Measurements from ENCODE around the gene DLG2.
"Not testable (repeated sequence)": the region's sequence is repeated elsewhere in the genome, so short reads cannot be mapped to it uniquely, and the experiment has no call there.

DLG2 gene

DNA sequence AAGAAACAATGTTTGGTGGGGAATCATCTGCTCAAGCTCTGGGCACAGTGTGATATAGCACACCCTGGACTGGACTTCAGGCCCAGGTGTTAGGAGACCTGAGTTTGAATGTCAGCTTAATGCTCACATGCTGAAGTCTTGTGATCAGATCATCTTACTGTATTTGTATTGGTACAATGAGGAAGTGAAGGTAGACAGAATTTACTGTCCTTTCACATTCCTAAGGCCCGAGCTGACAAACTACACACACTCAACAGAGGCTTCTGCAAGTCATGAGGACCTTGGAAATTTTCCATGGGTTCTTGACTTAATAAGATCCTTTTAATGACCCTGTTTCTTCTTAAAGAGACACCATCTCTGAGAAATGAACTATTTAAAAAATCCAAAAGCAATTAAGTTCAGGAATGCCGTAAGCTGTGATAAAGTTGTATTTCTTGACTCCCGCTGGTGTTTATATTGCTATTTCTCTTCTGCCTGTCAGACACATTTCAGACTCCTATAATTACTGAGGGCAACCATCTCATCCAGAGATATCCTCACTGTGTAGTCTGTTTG, 802.0 kb downstream of the DLG2 start:
- Mint-ChIP-seq H3K4me1 (no peaks in the 10 kb centered on the region), H3K4me3 (no peak overlapping the region), H3K27ac (no peak overlapping the region), H3K27me3 (no peaks in the 10 kb centered on the region), H3K9me3 (peaks cover 4% of the 10 kb centered on the region), H3K36me3 (no peaks in the 10 kb centered on the region)

DNA sequence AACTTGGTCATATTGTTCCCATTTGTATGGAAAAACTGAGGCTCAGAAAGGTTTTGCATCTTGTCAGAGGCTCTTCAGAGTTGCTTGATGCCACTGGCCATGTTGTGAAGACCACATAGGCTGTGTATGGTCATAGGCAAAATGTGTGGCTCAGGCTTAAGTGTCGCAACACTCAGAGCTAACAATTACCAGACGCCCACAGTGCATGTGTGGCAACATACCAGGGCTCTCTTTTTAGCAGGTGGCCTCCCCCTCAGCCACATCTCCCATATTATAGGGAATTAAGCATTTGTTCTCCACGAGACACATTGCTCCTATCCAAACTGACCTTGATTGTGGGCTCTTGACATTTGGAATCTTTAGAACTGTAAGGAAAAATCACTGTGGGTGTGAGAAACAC, 802.5 kb downstream of the DLG2 start:
- H3K4me3 Mint-ChIP-seq = no peak overlapping the region
- H3K9me3 Mint-ChIP-seq = peaks cover 4% of the 10 kb centered on the region
- H3K27me3 Mint-ChIP-seq = no peaks in the 10 kb centered on the region
- H3K36me3 Mint-ChIP-seq = no peaks in the 10 kb centered on the region
- no peaks in the 10 kb centered on the region for H3K4me1 Mint-ChIP-seq
- H3K27ac Mint-ChIP-seq = no peak overlapping the region

DNA sequence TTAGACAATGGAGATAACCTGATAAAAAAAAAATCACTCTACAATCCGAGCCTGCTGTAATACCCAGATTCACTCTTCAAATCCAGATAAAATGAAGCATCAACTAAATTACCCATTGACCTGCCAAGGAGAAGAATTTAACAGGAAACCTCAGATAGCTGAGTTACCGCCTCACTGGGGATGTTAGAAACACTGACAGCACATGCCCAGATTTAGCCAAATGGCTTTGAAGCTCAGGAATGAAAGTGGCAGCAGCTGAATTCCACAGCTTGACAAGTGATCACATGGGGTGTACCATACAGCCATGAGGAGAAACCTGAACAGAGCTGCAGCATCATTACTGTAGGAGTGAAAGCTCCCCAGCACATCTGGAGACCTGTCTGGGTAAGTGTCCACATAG, 807.6 kb downstream of the DLG2 start:
- H3K27ac Mint-ChIP-seq = no peak overlapping the region
- no peaks in the 10 kb centered on the region for H3K9me3 Mint-ChIP-seq
- no peaks in the 10 kb centered on the region for H3K36me3 Mint-ChIP-seq
- H3K27me3 Mint-ChIP-seq = no peaks in the 10 kb centered on the region
- H3K4me3 Mint-ChIP-seq = no peak overlapping the region
- H3K4me1 Mint-ChIP-seq = no peaks in the 10 kb centered on the region

DNA sequence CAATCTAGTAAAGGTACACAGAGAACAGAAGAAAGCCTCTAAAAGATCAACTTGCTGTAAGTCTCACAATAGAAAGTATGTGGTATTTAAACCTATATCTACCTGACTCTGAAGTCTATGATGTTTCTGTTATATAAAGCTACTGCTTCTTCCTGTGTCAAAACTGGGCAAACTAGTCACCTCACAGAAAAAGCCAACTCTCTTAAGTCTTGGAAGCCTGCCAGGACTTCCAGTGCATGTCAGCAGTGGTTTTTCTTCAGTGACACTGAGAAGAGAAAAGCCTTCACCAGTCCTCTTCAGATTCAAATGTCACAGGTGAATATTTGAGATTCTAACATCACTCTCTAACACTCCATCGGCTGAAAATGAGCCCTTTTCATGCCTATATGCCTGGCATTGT, 808.0 kb downstream of the DLG2 start:
- no peaks in the 10 kb centered on the region for H3K27me3 Mint-ChIP-seq
- no peaks in the 10 kb centered on the region for H3K36me3 Mint-ChIP-seq
- H3K4me3 Mint-ChIP-seq = no peak overlapping the region
- no peaks in the 10 kb centered on the region for H3K9me3 Mint-ChIP-seq
- H3K4me1 Mint-ChIP-seq = no peaks in the 10 kb centered on the region
- no peak overlapping the region for H3K27ac Mint-ChIP-seq

DNA sequence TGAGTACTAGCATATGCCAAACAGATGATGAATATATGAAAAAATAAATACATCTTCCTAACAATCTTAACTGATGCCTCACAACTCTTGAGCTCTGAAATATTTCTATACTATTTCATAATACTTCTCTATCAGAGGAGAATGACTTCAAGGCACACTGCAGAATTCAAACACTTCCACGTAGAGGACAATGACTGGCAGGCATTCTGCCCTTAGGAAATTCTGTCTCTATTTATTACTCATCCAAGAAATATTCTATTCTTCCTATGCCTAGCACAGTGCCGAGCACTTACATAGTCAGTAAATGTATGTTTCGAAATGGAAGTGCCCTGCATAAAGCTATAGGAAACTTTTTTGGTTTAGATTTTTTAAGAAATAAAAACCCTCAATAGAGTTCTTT, 809.1 kb downstream of the DLG2 start:
- no peaks in the 10 kb centered on the region for H3K9me3 Mint-ChIP-seq

DNA sequence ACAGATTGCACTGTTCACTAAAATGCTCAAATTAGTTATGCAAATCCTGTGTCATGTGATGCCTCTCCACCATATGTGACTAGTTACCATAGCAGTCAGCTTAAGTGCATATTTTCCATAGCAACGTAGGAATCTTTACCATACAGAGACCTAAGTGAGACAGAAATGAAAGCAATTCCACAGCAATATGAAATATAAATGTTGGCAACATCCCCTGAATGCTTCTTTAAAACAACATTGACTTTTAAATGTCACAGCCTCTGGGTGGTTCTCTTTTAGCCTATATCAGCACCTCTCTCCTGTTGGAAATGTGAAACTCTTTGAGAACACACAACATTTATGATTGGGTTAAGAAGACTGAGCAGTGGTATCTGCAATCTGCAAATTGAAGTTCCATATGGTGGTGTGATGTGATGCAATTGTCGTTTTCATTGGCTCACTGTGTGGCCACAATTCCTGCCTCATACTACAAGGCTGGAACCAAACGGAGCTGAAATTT, 814.6 kb downstream of the DLG2 start:
- Mint-ChIP-seq H3K4me3 (no peak overlapping the region), H3K27ac (no peak overlapping the region), H3K4me1 (no peaks in the 10 kb centered on the region), H3K9me3 (peaks cover 12% of the 10 kb centered on the region), H3K27me3 (no peaks in the 10 kb centered on the region), H3K36me3 (no peaks in the 10 kb centered on the region)

More for the DNA sequence above, 809.1 kb downstream of the DLG2 start:
- H3K27me3 Mint-ChIP-seq = no peaks in the 10 kb centered on the region
- H3K4me3 Mint-ChIP-seq = no peak overlapping the region
- H3K36me3 Mint-ChIP-seq = no peaks in the 10 kb centered on the region
- no peaks in the 10 kb centered on the region for H3K4me1 Mint-ChIP-seq
- H3K27ac Mint-ChIP-seq = no peak overlapping the region

DNA sequence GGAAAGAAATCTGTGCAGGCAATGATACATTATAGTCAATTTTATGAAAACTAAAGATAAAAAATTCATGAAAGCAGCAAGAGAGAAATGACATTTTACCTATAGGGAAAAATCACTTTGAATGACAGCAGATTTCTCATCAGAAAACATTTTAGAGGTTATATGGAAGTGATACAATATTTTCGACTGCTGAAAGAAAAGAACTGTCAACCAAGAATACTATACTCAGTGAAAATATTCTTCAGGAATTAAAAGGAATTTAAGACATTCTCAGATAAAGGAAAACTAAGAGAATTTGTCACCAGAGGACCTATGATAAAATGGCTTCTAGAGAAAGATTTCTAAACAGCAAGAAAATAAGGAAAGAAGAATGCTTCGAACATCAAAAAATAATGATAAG, 820.8 kb downstream of the DLG2 start:
- no peaks in the 10 kb centered on the region for H3K4me1 Mint-ChIP-seq
- no peak overlapping the region for H3K4me3 Mint-ChIP-seq
- no peaks in the 10 kb centered on the region for H3K36me3 Mint-ChIP-seq
- no peak overlapping the region for H3K27ac Mint-ChIP-seq
- peaks cover 25% of the 10 kb centered on the region for H3K9me3 Mint-ChIP-seq
- no peaks in the 10 kb centered on the region for H3K27me3 Mint-ChIP-seq

DNA sequence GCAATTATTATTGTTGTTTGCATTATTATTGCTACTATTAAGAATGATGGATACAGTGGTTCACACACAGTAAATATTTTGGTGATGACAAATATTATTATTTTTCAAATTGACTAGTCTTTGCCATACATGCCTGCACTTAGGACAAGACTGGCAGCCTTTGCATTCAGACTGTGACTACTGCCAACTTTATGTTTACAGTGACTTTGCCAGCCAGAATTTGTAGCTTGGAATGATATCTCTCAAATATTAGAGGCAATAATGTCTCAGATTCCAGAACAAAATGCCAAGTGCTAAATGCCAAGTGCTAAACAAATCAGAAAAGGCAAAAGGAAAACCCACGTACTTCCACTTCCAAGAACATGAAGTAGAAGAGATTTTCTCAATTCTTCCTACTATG, 823.1 kb downstream of the DLG2 start:
- Mint-ChIP-seq H3K4me1 (no peaks in the 10 kb centered on the region), H3K9me3 (peaks cover 29% of the 10 kb centered on the region), H3K36me3 (no peaks in the 10 kb centered on the region), H3K4me3 (no peak overlapping the region), H3K27ac (no peak overlapping the region), H3K27me3 (no peaks in the 10 kb centered on the region)

DNA sequence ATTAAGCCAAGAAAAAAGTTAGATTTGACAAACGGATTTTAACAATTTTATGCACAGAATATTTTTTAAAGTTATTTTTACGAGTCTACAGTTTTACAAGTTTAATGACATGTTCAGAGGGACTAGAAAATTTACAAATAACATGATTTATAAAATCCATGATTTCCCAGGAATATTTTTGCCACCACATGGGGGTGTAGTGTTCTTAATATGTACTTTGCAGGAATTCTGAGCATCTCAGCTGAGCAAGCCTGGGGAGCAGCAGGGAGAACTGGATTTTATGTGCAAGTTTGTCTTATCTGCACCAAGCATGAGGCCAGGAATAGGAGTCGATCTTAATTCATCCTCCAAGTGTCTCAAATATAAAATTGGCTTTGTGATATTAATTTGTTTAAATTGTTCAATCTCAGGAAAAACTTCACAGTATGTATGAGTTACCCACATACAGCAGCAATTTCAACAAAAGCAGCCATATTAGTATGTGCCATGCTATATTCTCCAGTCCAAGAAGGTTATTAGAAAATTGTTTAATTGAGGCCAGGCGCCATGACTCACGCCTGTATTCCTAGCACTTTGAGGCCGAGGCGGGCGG, 826.3 kb downstream of the DLG2 start:
- no peak overlapping the region for H3K27ac Mint-ChIP-seq
- peaks cover 20% of the 10 kb centered on the region for H3K9me3 Mint-ChIP-seq

DNA sequence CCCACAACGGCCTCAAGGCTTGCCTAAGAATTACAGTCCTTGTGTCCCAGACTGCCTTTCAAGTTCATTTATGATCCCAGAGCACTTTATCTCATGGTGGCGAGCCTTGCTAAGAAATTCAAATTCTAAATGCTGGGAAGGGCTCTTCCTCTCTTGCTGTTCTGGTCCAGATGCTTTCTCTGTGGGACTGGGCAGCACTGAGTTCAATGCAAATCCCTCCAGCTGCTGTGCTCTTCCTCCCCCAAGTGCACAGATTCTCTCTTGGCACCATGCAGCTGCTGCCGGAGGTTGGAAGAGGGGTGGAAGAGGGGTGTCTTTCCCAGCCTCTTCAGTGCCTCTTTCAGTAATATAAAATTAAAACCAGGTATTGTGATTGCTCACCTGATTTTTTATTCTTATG, 828.0 kb downstream of the DLG2 start:
- H3K27me3 Mint-ChIP-seq = no peaks in the 10 kb centered on the region
- no peak overlapping the region for H3K4me3 Mint-ChIP-seq
- H3K27ac Mint-ChIP-seq = no peak overlapping the region
- no peaks in the 10 kb centered on the region for H3K36me3 Mint-ChIP-seq
- H3K9me3 Mint-ChIP-seq = peaks cover 14% of the 10 kb centered on the region
- no peaks in the 10 kb centered on the region for H3K4me1 Mint-ChIP-seq

More for the DNA sequence above, 826.3 kb downstream of the DLG2 start:
- H3K4me3 Mint-ChIP-seq = no peak overlapping the region
- no peaks in the 10 kb centered on the region for H3K4me1 Mint-ChIP-seq
- no peaks in the 10 kb centered on the region for H3K27me3 Mint-ChIP-seq
- no peaks in the 10 kb centered on the region for H3K36me3 Mint-ChIP-seq

DNA sequence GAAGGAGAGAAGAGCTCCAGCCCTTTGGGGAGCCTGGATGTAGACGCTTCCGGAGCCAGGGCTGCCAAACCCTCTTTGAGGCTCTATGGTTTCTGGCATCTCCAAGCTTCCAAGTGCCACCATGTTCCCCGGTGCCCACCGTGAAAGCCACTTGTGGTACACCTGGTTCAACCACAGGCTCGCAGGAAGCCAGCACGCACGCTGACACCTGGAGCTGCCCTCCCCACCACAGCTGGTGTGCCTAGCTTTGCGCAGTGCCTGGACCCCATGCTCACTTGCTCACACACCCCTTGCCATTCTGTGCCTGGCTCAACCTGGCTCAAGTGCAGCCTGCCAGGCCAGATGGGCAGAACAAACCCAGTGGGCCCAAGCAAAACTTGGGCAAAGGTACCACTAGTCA, 831.4 kb downstream of the DLG2 start:
- Mint-ChIP-seq H3K9me3 (peaks cover 35% of the 10 kb centered on the region), H3K27ac (no peak overlapping the region), H3K36me3 (no peaks in the 10 kb centered on the region), H3K4me1 (no peaks in the 10 kb centered on the region), H3K27me3 (no peaks in the 10 kb centered on the region), H3K4me3 (no peak overlapping the region)

DNA sequence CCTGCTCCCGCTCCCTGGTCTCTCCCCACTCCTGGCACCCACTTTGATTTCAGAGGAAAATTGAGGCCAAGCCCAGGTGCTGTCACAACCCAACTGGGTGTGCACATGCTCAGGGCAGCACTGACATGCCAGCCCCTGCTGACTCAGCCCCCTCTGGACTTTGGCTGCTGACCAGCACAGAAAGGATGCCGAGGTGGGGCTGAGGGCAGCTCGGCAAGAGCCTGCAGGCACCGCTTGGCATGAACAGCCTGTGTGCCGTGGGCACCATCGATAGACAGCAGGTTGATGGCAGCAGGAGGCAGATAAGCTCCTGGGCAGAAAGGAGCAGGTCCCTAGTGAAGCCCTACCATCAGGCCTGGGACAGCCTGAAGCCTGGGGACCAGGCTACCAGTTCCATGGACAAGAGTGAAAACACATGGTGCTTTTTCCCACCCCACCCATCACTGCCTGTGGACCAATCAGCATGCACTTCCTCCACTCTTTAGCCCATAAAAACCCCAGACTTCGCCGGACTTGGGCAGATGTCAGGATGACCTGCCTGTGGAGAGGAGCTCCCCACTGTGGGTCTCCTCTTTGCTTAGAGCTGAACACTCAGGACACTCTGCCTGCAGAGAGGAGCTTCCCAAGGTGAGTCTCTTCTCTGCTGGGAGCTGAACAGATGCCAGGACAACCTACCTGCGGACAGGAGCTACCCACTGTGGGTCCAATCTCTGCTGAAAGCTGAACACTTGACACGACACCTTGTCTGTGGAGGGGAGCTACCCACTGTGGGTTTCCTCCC, 832.3 kb downstream of the DLG2 start:
- Mint-ChIP-seq H3K9me3 (peaks cover 37% of the 10 kb centered on the region), H3K4me1 (no peaks in the 10 kb centered on the region), H3K36me3 (peaks cover under 1% of the 10 kb centered on the region)

DNA sequence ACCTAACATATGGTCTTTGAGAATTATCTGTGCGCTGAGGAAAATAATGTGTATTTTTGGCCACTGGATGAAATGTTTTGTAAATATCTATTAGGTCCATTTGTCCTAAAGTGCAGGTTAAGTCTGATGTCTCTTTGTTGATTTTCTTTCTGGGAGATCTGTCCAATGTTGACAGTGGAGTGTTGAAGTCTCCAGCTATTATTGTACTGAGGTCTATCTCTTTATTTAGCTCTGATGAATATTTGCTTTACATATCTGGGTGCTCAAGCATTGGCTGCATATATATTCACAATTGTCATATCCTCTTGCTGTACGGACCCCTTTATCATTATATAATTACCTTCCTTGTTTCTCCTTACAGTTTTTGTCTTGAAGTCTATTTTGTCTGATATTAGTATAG, 833.8 kb downstream of the DLG2 start:
- Mint-ChIP-seq H3K27ac (no peak overlapping the region), H3K4me1 (no peaks in the 10 kb centered on the region), H3K9me3 (peaks cover 37% of the 10 kb centered on the region), H3K4me3 (no peak overlapping the region), H3K36me3 (peaks cover 2% of the 10 kb centered on the region), H3K27me3 (no peaks in the 10 kb centered on the region)

More for the DNA sequence above, 832.3 kb downstream of the DLG2 start:
- H3K27me3 Mint-ChIP-seq = no peaks in the 10 kb centered on the region
- no peak overlapping the region for H3K4me3 Mint-ChIP-seq
- H3K27ac Mint-ChIP-seq = no peak overlapping the region

DNA sequence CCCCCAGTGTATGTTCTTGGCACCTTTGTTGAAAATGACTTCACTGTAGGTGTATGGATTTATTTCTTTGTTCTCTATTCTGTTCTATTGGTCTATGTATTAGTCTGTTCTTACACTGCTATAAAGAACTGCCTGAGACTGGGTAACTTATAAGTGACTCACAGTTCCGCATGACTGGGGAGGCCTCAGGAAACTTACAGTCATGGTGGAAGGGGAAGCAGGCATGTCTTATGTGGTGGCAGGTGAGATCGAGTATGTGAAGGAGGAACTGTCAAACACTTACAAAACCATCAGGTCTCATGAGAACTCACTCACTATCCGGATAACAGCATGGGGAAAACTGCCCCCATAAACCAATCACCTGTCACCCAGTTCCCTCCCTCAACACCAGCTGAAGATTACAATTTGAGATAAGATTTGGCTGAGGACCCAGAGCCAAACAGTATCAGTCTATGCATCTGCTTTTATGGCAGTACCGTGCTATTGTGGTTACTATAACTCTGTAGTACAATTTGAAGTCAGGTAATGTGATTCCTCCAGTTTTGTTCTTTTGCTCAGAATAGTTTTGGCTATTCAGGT, 836.2 kb downstream of the DLG2 start:
- Mint-ChIP-seq H3K4me3 (no peak overlapping the region), H3K9me3 (peaks cover 38% of the 10 kb centered on the region), H3K27ac (no peak overlapping the region), H3K27me3 (no peaks in the 10 kb centered on the region), H3K4me1 (no peaks in the 10 kb centered on the region), H3K36me3 (peaks cover 2% of the 10 kb centered on the region)

DNA sequence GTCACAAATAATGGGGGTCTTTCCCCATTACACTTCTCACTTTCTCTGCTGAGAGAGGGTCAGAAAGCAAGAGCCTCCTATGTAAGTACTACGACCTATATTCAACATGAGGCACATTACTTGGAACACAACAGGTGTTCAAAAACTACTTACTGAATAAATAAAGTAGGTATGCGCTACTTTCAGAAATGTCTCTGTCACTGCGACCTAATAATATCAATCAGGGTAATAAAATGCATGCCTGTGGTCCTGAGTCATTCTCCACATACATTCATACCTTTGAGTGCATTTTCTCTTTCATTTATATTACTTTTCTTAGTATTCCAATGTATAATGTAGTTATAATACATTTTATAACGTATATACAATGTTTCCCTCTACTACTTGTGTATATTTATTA, 838.9 kb downstream of the DLG2 start:
- H3K36me3 Mint-ChIP-seq = peaks cover 2% of the 10 kb centered on the region
- H3K4me1 Mint-ChIP-seq = no peaks in the 10 kb centered on the region
- no peak overlapping the region for H3K27ac Mint-ChIP-seq
- peaks cover 35% of the 10 kb centered on the region for H3K9me3 Mint-ChIP-seq
- H3K27me3 Mint-ChIP-seq = no peaks in the 10 kb centered on the region
- H3K4me3 Mint-ChIP-seq = no peak overlapping the region

DNA sequence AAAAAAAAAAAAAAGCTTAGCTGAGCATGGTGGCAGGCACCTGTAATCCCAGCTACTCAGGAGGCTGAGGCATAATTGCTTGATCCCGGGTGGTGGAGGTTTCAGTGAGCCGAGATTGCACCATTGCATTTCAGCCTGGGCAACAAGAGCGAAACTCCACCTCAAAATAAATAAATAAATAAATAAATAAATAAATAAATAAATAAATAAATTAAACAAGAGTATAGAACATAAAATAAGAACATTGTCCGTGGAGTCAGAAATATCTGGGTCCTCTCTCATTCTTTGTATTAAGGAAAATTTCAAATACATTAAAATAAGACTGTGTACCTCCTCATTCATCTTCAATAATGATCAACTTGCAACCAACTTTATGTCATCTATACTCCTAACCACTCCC, 843.0 kb downstream of the DLG2 start:
- not testable (repeated sequence) for H3K36me3 Mint-ChIP-seq, H3K27me3 Mint-ChIP-seq, H3K27ac Mint-ChIP-seq, H3K4me1 Mint-ChIP-seq, H3K4me3 Mint-ChIP-seq
- peaks cover 17% of the 10 kb centered on the region for H3K9me3 Mint-ChIP-seq

Data from activated naive CD4-positive, alpha-beta T cell treated with anti-CD3 and anti-CD28 coated beads, Interleukin-2, amount 50 U/mL, for 24 hours (primary cell).